Cardiac fibroblast (primary cell): Measurements from ENCODE around the gene CATSPERZ.

Source experiments
- DNase-seq, 2 donors: peaks; one replicate each; pipeline versions ENCODE4 v3.0.0 to v3.0.0-alpha.2; 2010; ENCODE audit warnings: low read depth in 2 of 2
- H3K4me3 ChIP-seq, 2 donors: replicated peaks in 1 of 2; 1 replicate in 1 of 2; 2 replicates in 1 of 2; pipeline ENCODE4 v1.5.1; 2011; ENCODE audit warnings: low read depth in 2 of 2, low read length in 2 of 2, mild to moderate bottlenecking in 2 of 2, moderate library complexity in 1 of 2
- TF ChIP-seq, protein P1 (sequence below): IDR thresholded peaks from one replicate; pipeline ENCODE4 v1.5.1; 2011; ENCODE audit warnings: low read depth, mild to moderate bottlenecking, low read length, inconsistent platforms

The CATSPERZ gene

GRCh38 chr11:64297699-64298358, 2.3 kb upstream of the CATSPERZ start:
- no peak overlapping the region for H3K4me3 ChIP-seq
- TF ChIP-seq, protein P1, sequence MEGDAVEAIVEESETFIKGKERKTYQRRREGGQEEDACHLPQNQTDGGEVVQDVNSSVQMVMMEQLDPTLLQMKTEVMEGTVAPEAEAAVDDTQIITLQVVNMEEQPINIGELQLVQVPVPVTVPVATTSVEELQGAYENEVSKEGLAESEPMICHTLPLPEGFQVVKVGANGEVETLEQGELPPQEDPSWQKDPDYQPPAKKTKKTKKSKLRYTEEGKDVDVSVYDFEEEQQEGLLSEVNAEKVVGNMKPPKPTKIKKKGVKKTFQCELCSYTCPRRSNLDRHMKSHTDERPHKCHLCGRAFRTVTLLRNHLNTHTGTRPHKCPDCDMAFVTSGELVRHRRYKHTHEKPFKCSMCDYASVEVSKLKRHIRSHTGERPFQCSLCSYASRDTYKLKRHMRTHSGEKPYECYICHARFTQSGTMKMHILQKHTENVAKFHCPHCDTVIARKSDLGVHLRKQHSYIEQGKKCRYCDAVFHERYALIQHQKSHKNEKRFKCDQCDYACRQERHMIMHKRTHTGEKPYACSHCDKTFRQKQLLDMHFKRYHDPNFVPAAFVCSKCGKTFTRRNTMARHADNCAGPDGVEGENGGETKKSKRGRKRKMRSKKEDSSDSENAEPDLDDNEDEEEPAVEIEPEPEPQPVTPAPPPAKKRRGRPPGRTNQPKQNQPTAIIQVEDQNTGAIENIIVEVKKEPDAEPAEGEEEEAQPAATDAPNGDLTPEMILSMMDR = no peak
- DNase-seq = no peak

- DNase-seq = peak in 1 of 2 donors; percentile 41
- TF ChIP-seq, protein P1 = no peak
- peak overlapping the region in 1 of 2 donors; percentile 21 for H3K4me3 ChIP-seq
Measured at GRCh38 chr11:64298966-64299846, 952 bp upstream of the CATSPERZ start.

GRCh38 chr11:64303109-64304031, 3.2 kb downstream of the CATSPERZ start:
- no peak overlapping the region for H3K4me3 ChIP-seq
- DNase-seq = no peak
- TF ChIP-seq, protein P1 = no peak

DNA sequence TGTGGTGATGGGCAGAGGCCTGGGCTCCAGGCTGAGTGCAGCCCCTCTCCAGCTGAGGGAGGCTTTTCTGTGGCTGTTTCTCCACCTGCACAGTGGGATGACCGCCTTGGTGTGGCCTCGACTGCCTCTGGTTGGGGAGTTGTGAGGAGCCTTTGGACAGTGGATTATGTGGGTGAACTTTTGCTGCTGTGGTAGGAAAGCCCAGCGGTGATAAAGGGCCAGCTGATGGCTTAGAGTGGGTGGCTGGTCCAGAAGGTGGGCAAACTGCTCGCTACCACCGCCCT, 3.8 kb downstream of the CATSPERZ start:
- peak overlapping the region; percentile 57 to 63 for H3K4me3 ChIP-seq
- DNase-seq = no peak
- TF ChIP-seq, protein P1 = no peak

DNA sequence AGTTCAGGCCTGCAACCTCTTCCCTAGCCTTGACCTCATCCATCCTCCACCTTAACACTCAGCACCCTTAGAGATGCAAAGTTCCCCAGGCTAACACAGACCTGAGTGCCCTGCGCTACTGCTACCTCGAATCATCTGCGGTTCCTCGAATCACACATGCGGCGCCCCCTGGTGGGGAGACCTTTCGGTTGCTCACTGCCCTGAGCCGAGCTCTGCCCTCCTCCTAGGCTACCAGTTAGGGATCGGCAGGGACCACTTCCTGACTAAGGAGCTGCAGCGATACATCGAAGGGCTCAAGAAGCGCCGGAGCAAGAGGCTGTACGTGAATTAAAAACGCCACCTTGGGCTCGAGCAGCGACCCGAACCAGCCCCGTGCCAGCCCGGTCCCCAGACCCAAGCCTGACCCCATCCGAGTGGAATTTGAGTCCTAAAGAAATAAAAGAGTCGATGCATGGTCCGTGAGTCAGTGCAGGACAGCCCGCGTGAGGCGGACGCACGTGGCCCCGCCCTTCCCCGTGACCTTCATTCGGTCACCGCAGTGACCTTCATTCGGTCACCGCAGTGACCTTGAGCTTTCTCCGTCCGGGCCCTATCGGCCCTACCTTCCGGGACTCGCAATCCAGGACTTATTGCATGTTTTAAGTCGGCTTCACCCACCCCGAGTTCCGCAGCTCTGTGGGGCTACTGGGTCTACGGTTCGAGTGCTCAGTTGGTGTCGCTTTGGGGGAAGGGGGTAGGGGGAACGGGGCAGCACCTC, 4.3 kb downstream of the CATSPERZ start:
- H3K4me3 ChIP-seq = peak overlapping the region; percentile 57 to 63
- TF ChIP-seq, protein P1 = peak; percentile 81
- DNase-seq = peak; percentile 93
